Left cardiac atrium (tissue), 2 donors: Measurements from ENCODE around the gene CFAP298. TPM values are rescaled to one million over a fixed set of nuclear protein-coding genes. Genes with fewer than 3 reads are reported as not detected.

ENCODE experiments used
- total RNA-seq, 2 donors: library from RNA; stranded (reverse); fragmentation: NEBNext Ultra II Directional; extraction: Animal tissue kit (Norgen Biotek cat#: 25700); gene quantifications; one replicate each; pipeline ENCODE4 v1.2.1, GENCODE V29; 2021
- donor health status: DM: no; HTN: yes; CAD: no; lungs with severe emphysema.
- donor health status: DM: yes; HTN: yes; CAD: no.

CFAP298 gene
- total RNA-seq, 2 donors from 2014 or later = 18.5 to 24.0 TPM

Other genes with a start within 250 kb of the CFAP298 start
- 10 to 100 TPM in 1 of 2 donors, 1 to 10 TPM in 1; 8.5 to 13.5 TPM for gene URB1, start 219.4 kb downstream of the CFAP298 start, total RNA-seq
- gene EVA1C, start 199.7 kb downstream of the CFAP298 start, total RNA-seq = 10 to 100 TPM; 22.1 to 52.8 TPM
- 1 to 10 TPM; 1.9 to 2.6 TPM for gene TCP10L, start 26.9 kb downstream of the CFAP298 start, total RNA-seq
- gene SYNJ1, start 115.6 kb upstream of the CFAP298 start, total RNA-seq = 10 to 100 TPM; 11.9 to 12.3 TPM
- 10 to 100 TPM; 13.3 to 17.4 TPM for gene PAXBP1, start 159.4 kb upstream of the CFAP298 start, total RNA-seq